Daoy (cell line): ENCODE measurements around the gene PLA2G2A. TPM values are rescaled to one million over a fixed set of nuclear protein-coding genes. Genes with fewer than 3 reads are reported as not detected.
A peak's percentile ranks its signal among the peaks of the same experiment; 100 is the strongest.
"Not testable (repeated sequence)": the region's sequence is repeated elsewhere in the genome, so short reads cannot be mapped to it uniquely, and the experiment has no call there.

Experiments
- DNase-seq: peaks from one replicate; pipeline ENCODE4 v3.0.0-alpha.2; 2015; ENCODE audit warnings: low read depth
- total RNA-seq: library from RNA; depleted of rRNA; stranded (reverse); fragments of >200 nt; shearing (Covaris generic); gene quantifications from 2 replicates; pipeline ENCODE4 v1.2.3, GENCODE V29; 2014

PLA2G2A gene
- total RNA-seq, 1 experiment from 2014 or later = not detected

DNA sequence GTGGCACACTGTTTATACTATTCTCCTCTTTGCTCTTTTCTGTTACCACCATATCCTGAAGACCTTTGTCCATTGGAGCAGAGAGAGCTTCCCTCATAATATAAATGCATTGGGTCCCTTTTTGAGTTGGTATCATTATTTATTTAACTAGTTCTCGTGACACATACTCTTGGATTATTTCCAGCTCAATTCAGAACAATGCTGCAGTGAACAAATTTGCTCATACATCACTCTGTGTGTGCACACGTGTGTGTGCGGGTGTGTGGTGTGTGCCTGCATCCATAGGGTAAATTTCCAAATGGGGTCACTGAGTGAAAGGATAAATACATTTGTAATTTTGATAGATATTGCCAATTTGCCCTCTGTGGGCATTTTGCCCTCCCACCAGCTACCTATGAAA lies 5.8 kb downstream of the PLA2G2A start:
- no peak for DNase-seq

DNA sequence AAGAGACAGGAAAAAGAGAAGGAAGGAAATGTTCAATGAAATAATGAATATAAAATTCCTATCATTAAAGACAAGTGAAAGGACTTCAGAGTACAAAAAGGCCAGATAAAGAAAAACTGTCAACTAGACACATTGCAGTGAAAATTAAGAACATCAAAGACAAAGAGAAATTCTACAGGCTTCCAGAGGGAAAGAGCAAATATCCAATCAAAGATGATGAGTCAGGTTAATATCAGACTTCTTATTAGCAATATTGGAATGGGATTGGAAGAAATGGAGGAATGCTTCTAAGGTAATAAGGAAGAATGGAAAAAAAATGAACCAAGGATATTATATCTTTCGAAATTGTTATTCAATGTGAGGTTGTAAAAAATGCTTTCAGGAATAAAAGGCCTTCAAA lies 7.8 kb downstream of the PLA2G2A start:
- DNase-seq = no peak

DNA sequence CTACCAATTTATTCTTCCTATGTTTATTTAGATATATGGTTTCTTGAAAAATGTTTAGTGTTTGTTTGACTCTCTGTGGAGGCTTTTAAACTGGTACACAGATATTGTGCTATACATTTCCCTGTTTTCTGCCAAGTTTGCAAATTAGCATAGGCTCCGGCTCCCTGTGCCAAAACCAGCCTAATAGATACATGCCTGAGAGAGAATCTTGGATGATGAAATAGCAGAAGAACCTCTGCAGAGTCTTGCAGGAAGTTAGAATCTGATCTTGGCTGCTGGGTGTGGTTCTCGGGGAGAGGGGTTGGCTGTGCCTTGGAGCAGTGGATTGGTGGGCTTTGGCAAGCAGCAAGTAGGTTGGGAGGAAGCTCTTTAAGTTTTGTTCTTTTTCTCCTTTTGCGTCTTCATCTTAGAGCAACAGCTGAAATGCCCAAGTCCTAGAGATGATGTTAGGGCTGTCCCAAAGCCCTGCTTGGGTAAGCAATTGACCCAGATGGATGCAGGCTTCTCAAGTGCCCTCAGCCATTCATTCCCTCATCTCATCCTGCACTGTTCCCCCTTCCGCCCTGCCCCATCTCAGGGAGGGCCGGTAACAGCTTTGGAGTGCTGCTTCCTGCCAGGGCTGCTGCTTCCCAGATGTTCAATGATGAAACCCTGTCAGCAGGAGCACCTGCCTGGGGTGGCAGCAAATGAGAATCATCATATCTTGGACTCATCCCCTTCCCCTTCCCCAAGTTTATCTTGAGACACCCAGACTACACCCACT lies 9.3 kb downstream of the PLA2G2A start:
- no peak for DNase-seq

DNA sequence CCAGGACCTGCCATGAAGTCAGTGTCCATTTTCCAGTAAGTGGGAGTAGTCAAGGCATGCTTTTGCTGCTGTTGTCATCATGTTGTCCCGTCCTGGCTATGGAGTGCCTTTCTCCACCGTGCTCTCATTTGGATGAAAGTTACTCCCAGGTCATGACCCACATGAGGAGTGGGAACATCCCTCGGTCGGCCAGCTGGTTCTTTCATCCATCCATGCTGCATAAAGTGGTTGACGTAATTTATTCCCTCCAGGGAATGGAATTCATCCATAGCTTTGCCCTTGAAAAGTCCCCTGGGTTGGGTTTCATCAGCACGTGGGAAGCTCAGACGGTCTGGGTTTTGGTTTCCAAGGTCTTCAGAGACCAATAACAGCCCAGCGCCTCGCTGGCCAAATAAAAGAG lies 11.6 kb downstream of the PLA2G2A start:
- DNase-seq = no peak

DNA sequence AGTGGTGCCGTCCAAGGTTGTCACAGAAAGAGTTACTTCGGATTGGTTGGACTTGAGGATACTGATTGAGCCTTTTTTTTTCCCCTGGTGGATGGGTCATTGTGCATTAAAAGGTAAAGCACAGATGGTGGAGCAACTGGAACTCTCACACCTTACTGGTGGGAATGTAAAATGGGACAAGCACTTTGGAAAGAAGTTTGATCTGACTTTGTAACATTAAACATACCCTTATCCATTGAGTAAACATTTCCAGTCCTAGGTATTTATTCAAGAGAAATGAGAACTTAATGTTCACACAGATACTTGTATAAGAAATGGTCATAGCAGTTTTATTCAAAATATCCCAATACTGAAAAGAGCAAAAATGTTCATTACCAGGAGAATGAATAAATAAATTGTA lies 14.9 kb downstream of the PLA2G2A start:
- DNase-seq = no peak

DNA sequence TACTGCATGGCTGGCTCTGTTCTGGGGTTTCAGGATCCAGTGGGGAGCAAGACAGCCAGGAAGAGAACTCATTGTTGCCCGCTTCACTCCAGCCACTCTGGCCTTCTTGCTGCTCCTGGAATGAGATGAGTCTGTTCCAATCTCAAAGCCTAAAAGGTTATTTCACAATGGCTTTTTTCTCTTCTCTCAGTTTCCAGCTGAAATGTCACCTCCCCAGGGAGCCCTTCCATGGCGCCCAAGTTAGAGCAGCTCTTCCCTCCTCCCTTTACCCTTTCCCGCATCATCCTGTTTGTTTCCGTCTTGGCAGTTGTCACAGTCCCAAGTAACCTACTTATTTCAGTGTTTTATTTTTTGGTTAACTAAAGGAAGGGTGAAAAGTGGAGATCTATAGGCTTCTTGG lies 15.8 kb downstream of the PLA2G2A start:
- no peak for DNase-seq

DNA sequence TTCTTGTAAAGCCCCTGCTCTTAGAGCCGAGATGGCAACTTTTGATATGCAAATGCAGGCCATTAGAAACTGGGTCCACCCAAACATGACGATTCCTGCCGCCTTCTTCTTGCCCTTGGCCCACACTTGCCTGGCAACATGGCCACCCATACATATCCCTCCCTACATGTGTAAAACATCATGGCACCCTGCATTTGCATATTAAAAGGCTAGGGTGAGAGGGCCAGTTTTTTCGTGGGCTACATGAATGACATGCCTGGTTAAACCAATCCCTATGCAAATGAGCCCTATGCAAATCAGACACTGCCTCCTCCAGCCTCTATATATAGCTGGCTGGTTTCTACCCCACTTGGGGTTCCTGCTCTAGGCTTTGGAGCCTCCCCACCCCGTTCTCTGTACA lies 18.8 kb downstream of the PLA2G2A start:
- DNase-seq = no peak

DNA sequence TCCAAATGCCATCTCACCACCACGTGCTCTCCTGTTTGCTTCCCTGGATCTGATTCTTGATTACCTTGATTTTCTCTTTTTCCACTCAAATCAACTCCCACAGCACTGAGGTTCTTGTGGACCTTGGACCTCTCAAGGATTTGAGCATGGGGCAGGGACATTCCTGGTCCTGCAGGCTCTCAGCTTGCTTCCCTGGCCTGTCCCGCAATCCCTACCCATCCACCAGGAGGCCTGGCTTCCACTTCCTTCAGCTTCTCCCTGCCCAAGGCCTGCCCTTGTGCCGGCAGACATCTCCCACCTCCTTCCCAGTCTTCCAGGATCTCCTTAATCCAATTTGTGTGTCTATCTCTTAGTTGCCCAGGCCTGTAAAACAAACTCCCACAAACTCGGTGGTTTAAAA lies 21.6 kb downstream of the PLA2G2A start:
- no peak for DNase-seq

DNA sequence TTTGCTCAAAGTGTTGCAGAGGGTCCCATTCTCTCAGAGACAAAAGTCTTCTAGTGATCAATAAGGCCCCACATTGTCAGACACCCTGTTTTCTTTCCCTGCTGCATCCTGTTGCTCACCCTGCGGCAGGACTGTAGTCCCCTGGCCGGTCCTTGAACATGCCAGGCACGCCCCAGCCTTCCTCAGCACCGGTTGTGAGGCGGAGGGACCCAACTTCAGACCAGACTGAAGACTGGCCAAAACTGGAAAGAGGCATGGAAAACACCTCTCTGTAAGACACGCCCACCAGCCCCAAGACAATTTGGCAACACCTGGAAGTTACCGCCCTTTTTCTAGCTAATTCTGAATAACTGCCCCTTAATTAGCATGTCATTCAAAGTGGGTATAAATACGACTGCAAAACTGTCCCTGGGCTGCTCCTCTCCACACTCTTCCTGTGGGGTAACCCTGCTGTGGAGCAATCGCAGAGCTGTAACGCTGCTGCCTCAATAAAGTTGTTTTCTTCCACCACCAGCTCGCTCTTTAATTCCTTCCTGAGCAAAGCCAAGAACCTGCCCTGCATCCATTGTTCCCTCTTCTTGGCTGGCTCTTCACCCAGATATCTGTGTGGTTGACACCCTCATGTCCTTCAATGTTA lies 23.8 kb downstream of the PLA2G2A start:
- no peak for DNase-seq

DNA sequence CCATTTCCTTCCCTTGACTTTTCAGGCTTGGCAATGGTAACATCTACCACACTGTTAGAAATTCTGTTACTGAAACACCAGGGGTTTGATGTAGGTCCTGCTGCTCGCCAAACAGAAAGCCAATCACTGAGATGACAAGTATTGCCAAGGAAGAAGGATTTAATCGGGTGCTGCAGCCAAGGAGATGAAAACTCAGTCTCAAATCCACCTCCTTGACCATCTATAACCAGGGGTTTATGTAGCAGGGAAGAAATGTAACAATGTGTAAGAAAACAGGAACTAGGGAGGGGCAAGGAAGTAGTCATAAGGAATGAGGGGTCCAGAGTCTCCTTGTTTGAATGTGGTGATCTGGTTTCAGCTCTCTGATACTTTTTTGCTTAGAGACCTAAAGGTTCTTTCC lies 25.4 kb downstream of the PLA2G2A start:
- DNase-seq = no peak

DNA sequence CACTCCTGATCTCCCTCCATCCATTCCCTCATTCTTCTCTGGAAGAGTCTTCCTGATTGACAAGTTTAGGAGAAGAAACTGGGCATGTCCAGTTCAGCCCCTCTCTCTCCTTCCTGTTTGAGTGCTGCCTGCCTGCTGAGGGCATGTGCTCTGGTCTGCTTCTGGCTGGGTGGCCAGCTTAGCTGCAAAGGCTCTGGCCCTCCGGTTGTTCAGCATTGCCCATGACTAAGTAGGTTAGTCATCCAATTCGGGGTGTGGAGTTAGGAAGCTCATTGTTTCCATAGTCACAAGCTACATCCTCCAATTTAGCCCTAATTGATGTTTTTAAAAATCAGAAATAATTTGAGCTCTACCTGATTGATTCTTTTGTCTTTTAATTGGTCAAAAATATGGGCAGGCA lies 30.4 kb downstream of the PLA2G2A start:
- DNase-seq = peak; percentile 76

DNA sequence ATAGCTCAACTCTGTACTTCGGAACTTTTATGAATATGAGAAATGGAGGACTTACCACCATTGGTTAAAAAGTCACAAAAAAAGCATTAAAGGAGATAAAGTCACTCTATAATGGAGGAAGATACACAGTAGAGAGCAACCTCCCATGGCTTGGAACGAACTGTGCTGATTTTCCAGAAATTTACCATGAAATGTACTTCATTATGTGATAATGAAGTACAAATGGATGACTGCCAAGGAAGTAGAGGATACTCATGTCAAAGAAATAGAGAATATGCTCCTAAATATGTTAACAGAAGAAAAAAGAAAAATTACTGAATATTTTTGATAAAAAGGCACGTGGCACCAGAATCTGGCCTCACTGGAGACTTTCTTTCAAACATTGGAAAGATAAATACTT lies 32.4 kb downstream of the PLA2G2A start:
- no peak for DNase-seq

DNA sequence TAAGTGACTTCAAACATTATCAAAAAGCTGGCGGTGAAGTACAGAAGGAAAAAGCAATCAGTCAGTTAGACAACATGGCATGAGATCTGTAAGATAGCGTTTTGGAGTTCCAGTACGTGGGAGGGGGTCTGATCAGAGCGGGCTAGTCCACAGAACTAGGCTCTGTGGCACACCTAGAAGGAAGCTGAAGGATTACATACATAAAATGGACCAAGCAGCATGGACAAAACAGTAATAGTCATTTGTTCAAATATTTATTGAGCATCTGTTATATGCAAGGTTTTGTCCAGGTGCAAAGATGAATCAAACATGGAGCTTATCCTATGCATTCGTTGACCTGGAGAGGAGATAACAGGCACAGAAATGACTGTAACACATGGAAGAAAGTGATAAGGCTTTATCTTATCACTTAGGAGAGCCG lies 33.1 kb downstream of the PLA2G2A start:
- no peak for DNase-seq

DNA sequence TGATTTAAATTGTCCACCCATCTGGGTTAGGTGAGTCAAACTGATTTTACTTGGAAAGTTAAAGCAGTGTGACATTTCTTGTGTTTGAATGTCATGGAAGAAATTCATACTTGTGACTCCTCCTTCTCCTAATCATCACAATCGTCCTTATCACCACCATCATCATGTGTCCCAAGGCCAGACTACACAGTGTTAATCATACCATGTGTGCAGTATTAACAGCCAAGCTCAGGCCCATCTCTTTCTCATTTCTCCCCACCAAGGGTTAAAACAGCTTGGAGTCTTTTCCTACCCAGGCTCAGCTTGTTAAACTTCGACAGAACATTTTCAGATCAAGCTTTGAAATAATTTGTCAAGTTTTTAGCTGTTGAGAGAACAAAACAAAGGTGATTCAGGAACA lies 33.5 kb downstream of the PLA2G2A start:
- DNase-seq = no peak

DNA sequence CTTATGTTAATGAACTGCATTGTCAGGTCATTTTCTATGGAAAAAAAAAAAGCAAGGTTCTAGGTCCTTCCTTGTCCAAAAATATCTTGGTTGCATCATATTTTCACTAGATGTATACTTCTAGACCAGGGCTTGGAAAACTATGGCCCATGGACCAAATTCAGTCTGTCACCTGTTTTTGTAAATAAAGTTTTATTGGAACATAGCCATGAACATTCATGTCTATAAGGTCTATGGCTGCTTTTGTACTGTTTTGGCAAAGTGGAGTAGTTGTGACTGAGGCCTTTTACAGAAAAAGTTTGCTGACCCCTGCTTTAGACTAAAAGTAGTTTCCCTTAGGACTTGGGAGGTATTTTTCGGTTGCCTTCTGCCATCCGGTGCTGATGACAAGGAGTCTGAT lies 36.8 kb downstream of the PLA2G2A start:
- DNase-seq = no peak

DNA sequence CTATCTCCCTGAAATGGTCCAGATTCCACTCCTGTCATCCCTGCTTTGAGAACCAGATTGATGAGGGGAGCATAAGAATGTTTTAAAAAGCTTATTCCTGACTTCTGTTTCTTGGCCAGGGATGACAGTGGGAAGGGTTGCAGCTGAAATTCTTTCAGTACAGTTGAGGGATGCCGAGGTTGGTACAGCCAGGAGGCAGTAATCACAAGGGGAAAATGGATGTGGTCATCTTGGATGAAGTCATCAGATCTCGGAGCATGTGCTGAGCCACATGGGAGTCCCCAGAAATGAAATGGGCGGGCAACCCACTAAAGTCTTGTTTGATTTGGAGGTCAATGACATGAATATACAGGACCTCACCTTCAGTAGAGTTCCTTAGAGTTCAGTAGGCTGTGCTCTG lies 37.3 kb downstream of the PLA2G2A start:
- DNase-seq = no peak

DNA sequence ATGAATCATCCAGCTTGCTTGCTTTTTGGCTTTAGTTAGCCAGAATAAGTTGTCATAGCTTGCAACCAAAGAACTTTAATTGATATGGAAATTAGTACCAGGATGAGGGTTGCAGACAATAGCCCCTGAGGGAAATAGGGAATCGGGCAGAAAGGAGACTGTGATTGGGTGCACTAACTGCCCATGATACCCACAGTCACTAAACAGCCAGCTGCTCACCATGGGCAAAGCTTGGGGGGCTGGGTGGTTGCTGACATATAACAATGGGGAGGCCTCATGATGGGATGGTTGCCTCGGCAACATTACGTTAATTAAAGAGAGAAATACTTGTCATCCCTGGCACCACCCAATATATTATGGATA lies 38.2 kb downstream of the PLA2G2A start:
- DNase-seq = no peak

DNA sequence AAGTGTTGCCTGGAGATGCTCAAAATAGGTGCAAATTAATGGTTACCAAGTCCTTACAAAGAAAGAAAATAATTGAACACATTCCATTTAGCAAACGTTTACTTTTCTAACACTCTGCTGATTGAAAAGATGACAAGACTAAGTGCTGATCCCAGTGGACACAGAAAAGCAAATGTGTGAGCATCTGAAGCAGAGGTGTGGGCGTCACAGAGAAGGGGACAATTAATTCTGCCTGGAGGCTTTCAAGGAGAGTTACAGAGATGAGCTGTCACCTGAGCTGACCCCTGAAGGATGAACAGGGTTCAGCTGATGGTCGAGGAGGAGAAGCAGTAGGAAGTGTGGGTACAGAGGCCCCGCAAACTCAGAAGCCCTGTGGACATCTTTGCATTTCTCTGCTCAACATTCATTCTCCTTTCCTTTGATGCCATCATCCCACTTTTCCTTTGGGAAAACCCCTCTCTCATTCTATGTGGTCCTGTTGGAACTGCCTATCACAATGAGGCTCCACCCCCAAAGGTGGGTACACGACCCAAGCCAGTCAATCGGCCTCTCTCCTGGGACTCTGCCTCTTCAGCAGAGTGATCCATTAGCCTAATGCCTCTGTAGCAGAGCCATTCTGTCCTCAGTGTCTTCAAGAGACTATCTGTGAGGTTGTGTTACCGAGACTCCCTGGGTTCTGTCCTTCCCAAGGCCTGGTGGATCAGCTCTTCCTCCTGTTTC lies 38.8 kb downstream of the PLA2G2A start:
- no peak for DNase-seq

DNA sequence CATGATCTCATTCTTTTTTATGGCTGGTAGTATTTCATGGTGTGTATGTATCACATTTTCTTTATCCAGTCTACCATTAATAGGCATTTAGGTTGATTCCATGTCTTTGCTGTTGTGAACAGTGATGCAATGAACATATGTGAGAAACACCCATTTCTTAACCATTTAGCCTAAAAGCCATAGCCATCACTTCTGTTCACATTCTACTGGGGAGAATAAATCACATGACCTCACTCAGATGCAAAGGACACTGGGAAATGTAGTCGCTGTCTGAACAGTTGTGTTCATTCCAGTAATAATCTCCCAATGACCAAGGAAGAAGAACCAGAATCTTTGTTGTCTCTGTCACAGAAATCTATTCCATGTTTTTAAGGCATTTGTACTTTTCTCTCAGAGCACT lies 40.9 kb downstream of the PLA2G2A start:
- no peak for DNase-seq

DNA sequence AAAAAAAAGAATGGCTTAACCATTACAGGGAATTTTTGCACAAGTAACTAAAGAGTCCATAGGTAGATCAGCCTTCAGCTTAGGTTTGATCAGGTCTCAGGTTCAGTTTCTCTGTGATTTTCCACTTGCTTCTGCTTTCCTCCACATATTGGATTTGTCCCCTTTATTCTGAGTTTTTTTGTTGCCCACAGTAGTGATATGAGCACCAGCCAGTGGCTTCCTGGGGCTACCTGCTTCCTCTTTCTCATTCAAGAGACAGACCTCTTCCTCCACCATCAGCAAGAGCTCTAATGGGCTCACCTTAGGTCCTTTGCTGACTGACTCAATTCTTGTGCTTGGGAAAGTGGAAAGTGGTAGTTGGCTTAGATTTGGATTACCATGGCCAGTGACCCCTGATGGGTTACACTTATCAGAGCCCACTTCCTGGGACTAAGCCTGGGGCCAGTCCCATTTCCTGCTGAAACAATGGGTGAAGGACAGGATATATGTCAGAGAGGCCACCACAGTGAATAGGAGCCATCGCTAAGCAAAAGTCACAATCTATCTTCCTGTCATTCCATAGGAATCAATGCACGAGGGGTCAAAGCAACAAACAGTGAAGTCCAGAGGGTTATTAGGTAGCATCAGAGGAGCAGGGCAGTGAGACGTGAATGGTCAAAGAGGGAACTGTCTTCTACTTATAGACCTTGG lies 43.2 kb downstream of the PLA2G2A start:
- DNase-seq = no peak

DNA sequence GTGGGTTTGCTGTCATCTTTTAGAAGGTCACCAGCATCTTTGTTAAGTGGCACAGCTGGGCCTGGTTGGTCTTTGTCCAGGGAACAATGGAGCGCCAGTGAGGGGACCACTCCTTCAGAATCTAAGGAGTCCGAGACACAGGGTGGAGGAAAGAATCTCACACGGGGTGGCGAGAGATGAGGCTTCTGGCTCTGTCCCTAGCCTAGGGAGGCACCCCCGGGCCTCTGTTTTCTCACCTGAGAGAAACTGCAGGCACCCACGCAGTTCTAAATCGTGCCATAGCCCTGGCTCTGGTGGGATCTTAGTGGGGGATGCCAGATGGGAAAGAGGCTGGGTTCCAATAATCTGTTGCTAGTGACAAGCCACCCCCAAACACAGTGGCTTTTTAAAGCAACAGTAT lies 45.1 kb downstream of the PLA2G2A start:
- DNase-seq = no peak

DNA sequence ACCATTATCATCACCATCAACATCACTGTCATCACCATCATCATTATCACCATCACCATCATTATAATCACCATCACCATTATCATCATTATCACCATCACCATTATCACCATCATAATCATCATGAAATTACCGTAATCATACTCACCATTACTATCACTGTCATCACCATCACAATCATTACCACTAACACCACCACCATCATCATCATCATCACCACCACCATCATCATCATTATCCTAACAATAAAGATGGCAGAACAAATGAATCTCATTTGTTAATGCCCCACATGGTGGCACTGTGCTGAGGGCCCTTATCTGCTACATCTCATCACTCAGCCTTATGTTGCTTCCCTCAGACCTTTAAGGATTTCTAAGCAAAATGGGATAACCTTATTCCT lies 46.6 kb downstream of the PLA2G2A start:
- DNase-seq = no peak

DNA sequence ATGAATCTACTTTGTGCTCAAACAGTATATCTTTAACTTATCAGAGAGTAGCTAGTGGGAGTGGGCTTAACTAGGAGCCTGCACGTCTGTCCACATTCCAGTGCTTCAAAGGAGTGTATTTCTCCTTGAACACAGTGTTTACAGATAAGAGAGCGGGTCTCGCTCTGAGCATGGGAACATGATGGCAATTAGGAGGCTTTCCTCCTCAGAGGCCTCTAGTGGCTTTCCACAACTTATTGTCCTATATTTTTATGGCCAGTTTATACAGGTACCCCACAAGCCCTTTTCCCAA lies 52.3 kb downstream of the PLA2G2A start:
- DNase-seq = not testable (repeated sequence)
